IMR-90 (cell line): ENCODE data around the gene INTS15. TPM values are rescaled to one million over a fixed set of nuclear protein-coding genes. Genes with fewer than 3 reads are reported as not detected.
"Not testable (repeated sequence)": the region's sequence is repeated elsewhere in the genome, so short reads cannot be mapped to it uniquely, and the experiment has no call there.

ENCODE experiments used
- ATAC-seq: fragments of 200-7000 bp; cut with Tn5 transposase; 2 replicates; pipeline ENCODE4 v1.9.1; 2020; ENCODE audit warnings: low read depth, mild to moderate bottlenecking, moderate library complexity
- BruUV-seq: library from RNA; stranded (reverse); fragments of 400-500 nt; replicated peaks from 2 replicates; lab custom pipeline; 2021; lab: Mats Ljungman, UMichigan
- CTCF ChIA-PET: fragments of 300-600 bp; formaldehyde crosslinking; extraction: SDS; loops from one replicate; lab custom pipeline; 2021; ENCODE audit warnings: antibody characterized with exemption; lab: Yijun Ruan, JAX
- POLR2A ChIA-PET: fragments of 300-600 bp; sonication (Branson Sonifier 250); formaldehyde crosslinking; loops from one replicate; lab custom pipeline; 2022; ENCODE audit warnings: antibody characterized with exemption; ENCODE audit not compliant: unreplicated experiment; lab: Charles Lee
- DNase-seq: peaks from one replicate; pipeline ENCODE4 v3.0.0; 2013
- H2AFZ ChIP-seq: replicated peaks from 2 replicates; pipeline ENCODE3; 2013; ENCODE audit warnings: low read length, mild to moderate bottlenecking; ENCODE audit not compliant: poor library complexity
- H2AK5ac ChIP-seq: 2 replicates; pipeline ENCODE4 v1.6.1; 2013; ENCODE audit warnings: low read depth, low read length, inconsistent platforms
- H2AK9ac ChIP-seq: replicated peaks from 2 replicates; pipeline ENCODE3; 2013; ENCODE audit warnings: mild to moderate bottlenecking, low read depth, low read length, moderate library complexity; ENCODE audit not compliant: poor library complexity
- H2BK120ac ChIP-seq: 2 replicates; pipeline ENCODE4 v1.6.1; 2013; ENCODE audit warnings: low read depth, low read length, inconsistent platforms
- H2BK15ac ChIP-seq: 3 replicates; pipeline ENCODE4 v1.6.1; 2013; ENCODE audit warnings: low read depth, low read length, inconsistent platforms
- H2BK20ac ChIP-seq: 2 replicates; pipeline ENCODE4 v1.6.1; 2013; ENCODE audit warnings: low read depth, mild to moderate bottlenecking, inconsistent platforms, low read length, moderate library complexity
- H2BK5ac ChIP-seq: 2 replicates; pipeline ENCODE4 v1.6.1; 2013; ENCODE audit warnings: mild to moderate bottlenecking, low read depth, low read length, inconsistent platforms; ENCODE audit not compliant: poor library complexity, severe bottlenecking
- H3K14ac ChIP-seq: replicated peaks from 2 replicates; pipeline ENCODE4 v1.6.1; 2013; ENCODE audit warnings: low read depth, low read length, inconsistent platforms
- H3K18ac ChIP-seq: 2 replicates; pipeline ENCODE4 v1.6.1; 2013; ENCODE audit warnings: low read depth, low read length, control low read depth
- H3K23ac ChIP-seq: 2 replicates; pipeline ENCODE4 v1.6.1; 2013; ENCODE audit warnings: low read depth, low read length, inconsistent platforms
- H3K27ac ChIP-seq: 2 replicates; pipeline ENCODE4 v1.5.1; 2013; ENCODE audit warnings: mild to moderate bottlenecking, control low read depth, low read length; ENCODE audit not compliant: insufficient read depth
- H3K27me3 ChIP-seq: 2 replicates; pipeline ENCODE4 v1.6.1; 2013; ENCODE audit warnings: low read length; ENCODE audit not compliant: control insufficient read depth, insufficient read depth
- H3K36me3 ChIP-seq: 2 replicates; pipeline ENCODE4 v1.6.1; 2013; ENCODE audit warnings: low read length, mixed read lengths; ENCODE audit not compliant: control insufficient read depth, insufficient read depth
- H3K4ac ChIP-seq: 2 replicates; pipeline ENCODE4 v1.6.1; 2013; ENCODE audit warnings: low read depth, low read length, inconsistent platforms
- H3K4me1 ChIP-seq: 2 replicates; pipeline ENCODE4 v1.6.1; 2013; ENCODE audit warnings: low read length, mixed read lengths; ENCODE audit not compliant: control insufficient read depth, insufficient read depth
- H3K4me2 ChIP-seq: 2 replicates; pipeline ENCODE4 v1.6.1; 2013; ENCODE audit warnings: low read depth, mild to moderate bottlenecking, control low read depth, low read length, moderate library complexity
- H3K4me3 ChIP-seq: 2 replicates; pipeline ENCODE4 v1.5.1; 2013; ENCODE audit warnings: low read depth, mild to moderate bottlenecking, control low read depth, low read length, moderate library complexity; ENCODE audit not compliant: insufficient read depth
- H3K56ac ChIP-seq: 2 replicates; pipeline ENCODE4 v1.6.1; 2013; ENCODE audit warnings: low read length, inconsistent platforms; ENCODE audit not compliant: insufficient read depth; ENCODE audit errors: extremely low read depth
- H3K79me1 ChIP-seq, 2 experiments: 2 replicates each; pipeline ENCODE4 v1.6.1; 2013; ENCODE audit warnings: low read length in 2 of 2, inconsistent platforms in 1 of 2, low read depth in 1 of 2
- H3K9ac ChIP-seq: 2 replicates; pipeline ENCODE4 v1.6.1; 2013; ENCODE audit warnings: low read depth, low read length, control low read depth
- H3K9me1 ChIP-seq: 2 replicates; pipeline ENCODE4 v1.6.1; 2013; ENCODE audit warnings: low read length, inconsistent platforms; ENCODE audit not compliant: insufficient read depth
- H3K9me3 ChIP-seq: 2 replicates; pipeline ENCODE4 v1.6.1; 2013; ENCODE audit warnings: low read length; ENCODE audit not compliant: control insufficient read depth, insufficient read depth
- H4K20me1 ChIP-seq: 2 replicates; pipeline ENCODE4 v1.6.1; 2013; ENCODE audit warnings: low read length, inconsistent platforms; ENCODE audit not compliant: insufficient read depth
- H4K5ac ChIP-seq: 2 replicates; pipeline ENCODE4 v1.6.1; 2013; ENCODE audit warnings: mild to moderate bottlenecking, low read depth, low read length, control low read depth
- H4K8ac ChIP-seq, 2 experiments: 2 replicates each; pipeline ENCODE4 v1.6.1; 2013; ENCODE audit warnings: low read depth in 2 of 2, low read length in 2 of 2, control low read depth in 1 of 2, inconsistent platforms in 1 of 2
- H4K91ac ChIP-seq: 2 replicates; pipeline ENCODE4 v1.6.1; 2013; ENCODE audit warnings: low read depth, low read length, inconsistent platforms; ENCODE audit not compliant: insufficient read depth
- CEBPB ChIP-seq: IDR thresholded peaks from 2 replicates; pipeline ENCODE4 v1.6.1; 2012; ENCODE audit warnings: low read depth, low read length, improper control_type of control experiment
- CTCF ChIP-seq: conservative IDR thresholded peaks from 2 replicates; pipeline ENCODE4 v1.5.1; 2012; ENCODE audit warnings: mild to moderate bottlenecking, low read depth, low read length, improper control_type of control experiment
- MAFK ChIP-seq: IDR thresholded peaks from 2 replicates; pipeline ENCODE4 v1.6.1; 2012; ENCODE audit warnings: low read depth, low read length, improper control_type of control experiment
- WGBS, 2 experiments: methylation state at CpG; one replicate each; pipeline versions ENCODE4 v1.1.5 to v1.1.7; 2013; ENCODE audit warnings: missing lambda C conversion rate in 2 of 2; ENCODE audit not compliant: insufficient read length in 1 of 2; ENCODE audit errors: extremely low coverage in 2 of 2; 5-methylcytosine and 5-hydroxymethylcytosine counted together
- dilution Hi-C: fragments of 300-500 bp; cut with HindIII; formaldehyde crosslinking; loops from one replicate; pipeline ENCODE4 v1.14.3; 2018; ENCODE audit warnings: low sequenced_read_pairs; ENCODE audit not compliant: unreplicated experiment
- in situ Hi-C: fragments of 300-500 bp; cut with MboI; formaldehyde crosslinking; loops from 3 replicates; pipeline ENCODE4 v1.14.3; 2019; ENCODE audit warnings: low sequenced_read_pairs, inconsistent platforms, mixed read lengths
- intact Hi-C: fragments of 100-400 bp; cut with micrococcal nuclease; formaldehyde crosslinking; loops from 2 replicates; pipeline ENCODE4 v1.10.0; 2022
- polyA plus RNA-seq, 3 experiments: library from polyadenylated mRNA; depleted of rRNA; stranded (reverse); fragments of >200 nt; gene quantifications; 2 replicates each; pipeline ENCODE4 v1.2.3, GENCODE V29; 2012; ENCODE audit warnings: low replicate concordance in 1 of 3
- total RNA-seq: library from RNA; depleted of rRNA; stranded (reverse); fragments of >200 nt; gene quantifications from 2 replicates; pipeline ENCODE4 v1.2.3, GENCODE V29; 2012

Gene INTS15
- total and polyA plus RNA-seq, 2 of the 4 experiments (the other 2 are of a cell fraction) = 7.0 to 20.8 TPM

GRCh38 chr7:6579446-6579845 is 10.4 kb upstream of the INTS15 start:
- Histone ChIP-seq H2BK15ac (no peak overlapping the region), H3K18ac (no peak overlapping the region), H2AK5ac (no peak overlapping the region; the same call in 1 of the 2 replicates), H3K4me1 (peaks cover 6% of the 10 kb centered on the region), H3K4me2 (no peak overlapping the region), H3K56ac (no peak overlapping the region), H2BK5ac (no peak overlapping the region), H2BK20ac (no peak overlapping the region), H3K79me1 (peaks cover 0 to 19% of the 10 kb centered on the region in 2 experiments; a peak in 3 of 4 replicates), H3K36me3 (peaks cover 25% of the 10 kb centered on the region), H2BK120ac (no peak overlapping the region), H3K27me3 (no peaks in the 10 kb centered on the region), H3K23ac (no peak overlapping the region), H2AFZ (no peak overlapping the region), H3K9ac (no peak overlapping the region), H3K14ac (no peak overlapping the region), H3K4ac (no peak overlapping the region), H3K27ac (no peak overlapping the region), H4K8ac (no peak overlapping the region), H4K20me1 (no peaks in the 10 kb centered on the region), H3K9me1 (peaks cover 4% of the 10 kb centered on the region), H4K91ac (no peak overlapping the region), H4K5ac (no peak overlapping the region), H3K4me3 (no peak overlapping the region), H3K9me3 (no peaks in the 10 kb centered on the region), H2AK9ac (no peak overlapping the region)
- TF ChIP-seq CEBPB (no peak), CTCF (peak; percentile 24; the same call in 1 of the 2 replicates), MAFK (peak; percentile 51)
- intact Hi-C loops = no loop called here
- in situ Hi-C loops = no loop called here
- dilution Hi-C loops = no loop called here
- POLR2A ChIA-PET = no interaction called here
- ATAC-seq (no peak), DNase-seq (peak; percentile 42)
- 90% methylated on average over 2 of the region's 4 CpGs; no CpG with 5 or more reads in 1 of the 2 experiments for WGBS, 2 experiments
- no TSS peak for BruUV-seq
- CTCF ChIA-PET = no interaction called here

GRCh38 chr7:6585746-6586432 is 3.9 kb upstream of the INTS15 start:
- H3K4me3 ChIP-seq, BruUV-seq, H2BK15ac ChIP-seq, H3K4ac ChIP-seq, DNase-seq, in situ Hi-C loops, H3K79me1 ChIP-seq, H4K91ac ChIP-seq, H3K4me1 ChIP-seq, H2AFZ ChIP-seq, H2AK5ac ChIP-seq, H4K8ac ChIP-seq, CTCF ChIA-PET, H3K9me3 ChIP-seq, intact Hi-C loops, H3K9ac ChIP-seq, H3K27me3 ChIP-seq, H3K14ac ChIP-seq, POLR2A ChIA-PET, H3K4me2 ChIP-seq, H2BK120ac ChIP-seq, H3K56ac ChIP-seq, H4K20me1 ChIP-seq, H3K23ac ChIP-seq, H4K5ac ChIP-seq, ATAC-seq, dilution Hi-C loops, H2BK20ac ChIP-seq, H2BK5ac ChIP-seq, H3K27ac ChIP-seq, H3K18ac ChIP-seq, H2AK9ac ChIP-seq, H3K9me1 ChIP-seq: not testable (repeated sequence)
- WGBS, 2 experiments = no CpG with 5 or more reads among the region's 8 CpGs
- peaks cover 33% of the 10 kb centered on the region for H3K36me3 ChIP-seq
